Activated CD4-positive, alpha-beta T cell treated with anti-CD3 and anti-CD28 coated beads, Interleukin-2, amount 50 U/mL, for 4 hours (primary cell): ENCODE results near the gene KCTD2.

ENCODE experiments used
- DNase-seq, 2 experiments: peaks; one replicate each; pipeline ENCODE4 v3.0.0-alpha.2; 2020

Gene KCTD2

DNA sequence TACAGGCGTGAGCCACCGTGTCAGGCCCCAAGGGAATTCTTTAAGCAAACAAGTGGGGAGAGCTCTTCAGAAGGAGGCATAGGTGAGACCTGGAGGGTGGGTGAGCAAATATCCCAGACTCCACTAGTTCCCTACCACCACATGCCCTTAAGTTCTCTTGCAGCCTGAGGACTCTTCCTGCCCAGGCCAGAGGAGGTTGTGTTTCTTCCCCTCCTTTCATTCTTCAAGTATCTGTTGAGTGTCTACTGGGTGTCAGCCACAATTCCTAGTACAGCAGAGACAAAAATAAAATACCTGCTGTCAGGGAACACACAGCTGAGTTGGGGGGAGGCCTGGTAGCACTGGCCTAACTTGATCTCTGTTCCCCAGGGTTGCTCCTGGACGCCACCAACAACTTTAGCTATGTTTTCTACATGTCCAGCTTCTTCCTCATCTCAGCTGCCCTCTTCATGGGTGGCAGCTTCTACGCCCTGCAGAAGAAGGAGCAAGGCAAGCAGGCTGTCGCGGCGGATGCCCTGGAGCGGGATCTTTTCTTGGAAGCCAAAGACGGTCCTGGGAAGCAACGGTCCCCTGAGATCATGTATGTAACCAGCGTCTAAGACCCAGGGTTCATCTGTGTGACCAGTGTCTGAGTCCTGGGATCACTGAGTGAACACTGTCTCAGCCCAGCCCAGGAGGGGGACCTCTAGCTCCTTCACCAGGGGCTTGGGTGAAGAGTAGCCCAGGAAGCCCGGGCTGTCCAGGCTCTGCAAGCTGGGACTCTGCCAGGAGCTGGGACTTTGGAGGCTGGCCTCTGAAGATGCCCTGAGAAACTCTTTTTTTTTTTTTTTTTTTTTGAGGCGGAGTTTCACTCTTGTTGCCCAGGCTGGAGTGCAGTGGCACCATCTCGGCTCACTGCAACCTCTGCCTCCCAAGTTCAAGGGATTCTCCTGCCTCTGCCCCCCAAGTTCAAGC, 56.9 kb downstream of the KCTD2 start:
- no peak for DNase-seq

DNA sequence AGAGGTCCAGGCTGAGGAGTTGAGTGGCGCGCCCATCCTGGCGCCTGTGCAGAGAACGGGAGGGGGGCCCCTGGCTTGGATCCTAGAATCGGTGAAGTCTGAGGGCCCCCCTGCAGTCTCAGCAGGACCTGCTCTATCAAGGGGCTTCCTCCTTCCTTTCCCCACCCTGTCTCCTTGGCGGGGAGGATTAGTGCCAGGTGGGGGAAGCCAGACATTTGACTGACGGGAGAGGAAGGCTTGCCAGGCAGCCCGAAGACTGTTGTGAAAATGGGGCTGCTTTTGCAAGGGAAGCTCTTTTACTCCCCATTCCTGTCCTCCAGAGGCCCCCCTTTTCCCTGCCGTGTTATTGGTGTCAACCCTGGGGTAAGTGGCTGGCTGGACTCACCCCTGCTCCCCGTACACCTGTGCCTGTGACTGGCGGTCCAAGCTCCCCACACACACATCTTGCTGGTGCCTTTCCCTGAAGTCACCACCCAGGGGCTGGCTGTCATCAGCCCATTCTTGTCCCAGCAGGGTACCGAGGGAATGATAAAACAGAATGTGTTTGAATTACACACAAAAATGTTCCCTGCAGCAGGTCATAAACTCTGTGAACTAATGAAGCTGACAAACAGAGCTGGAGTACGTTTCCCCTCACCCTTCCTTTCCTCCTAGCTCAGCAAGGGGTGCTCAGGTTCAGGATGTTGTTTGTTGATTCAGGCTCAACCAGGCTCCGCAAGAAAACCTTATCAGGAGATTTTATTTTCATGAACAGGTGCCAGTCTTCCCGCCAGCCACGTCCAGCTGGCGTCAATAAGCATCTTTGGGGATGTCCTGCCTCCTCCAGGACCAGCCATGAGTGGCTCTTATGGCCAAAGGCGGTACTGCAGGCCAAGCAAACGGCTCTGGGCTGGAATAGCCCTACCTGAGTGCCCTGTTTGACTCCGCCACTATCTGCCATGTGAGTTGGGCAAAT, 58.4 kb downstream of the KCTD2 start:
- DNase-seq: no peak

DNA sequence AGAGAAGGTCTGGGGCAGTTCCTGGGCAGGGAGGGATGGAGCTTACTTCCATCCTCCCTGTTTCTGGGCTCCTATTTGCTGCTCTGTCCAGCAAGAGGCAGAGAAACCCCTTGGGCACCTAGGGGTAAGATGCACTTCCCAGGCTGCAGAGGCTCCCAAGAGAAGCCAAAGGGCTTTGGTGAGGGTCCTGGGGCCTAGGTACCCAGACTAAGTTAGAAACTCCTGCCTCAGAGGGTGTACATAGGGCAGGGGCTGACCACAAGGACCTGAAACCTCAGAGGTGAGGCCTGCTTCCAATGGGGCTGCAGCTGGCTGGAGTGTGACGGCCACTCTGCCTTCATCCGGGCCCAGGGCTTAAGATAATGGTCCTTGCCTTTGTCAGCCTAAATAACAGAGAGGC, 61.2 kb downstream of the KCTD2 start:
- no peak for DNase-seq

DNA sequence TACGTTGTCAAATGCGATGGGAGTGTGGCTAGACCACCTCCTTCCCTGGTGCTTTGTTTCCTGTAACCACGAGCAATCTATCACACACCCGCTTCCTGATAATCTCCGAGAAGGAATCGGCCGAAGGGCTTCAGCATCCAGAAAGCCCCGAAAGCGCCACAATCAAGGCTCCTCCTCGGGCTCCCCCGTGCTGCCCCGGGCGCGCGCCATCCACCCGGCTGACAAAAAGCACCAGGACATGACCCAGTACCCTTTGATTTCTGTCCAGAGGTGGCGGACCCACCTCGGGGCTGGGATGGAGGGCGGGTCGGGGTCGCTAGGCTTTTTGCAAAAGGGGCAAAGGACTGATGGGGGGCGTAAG, 62.0 kb downstream of the KCTD2 start:
- DNase-seq: no peak

DNA sequence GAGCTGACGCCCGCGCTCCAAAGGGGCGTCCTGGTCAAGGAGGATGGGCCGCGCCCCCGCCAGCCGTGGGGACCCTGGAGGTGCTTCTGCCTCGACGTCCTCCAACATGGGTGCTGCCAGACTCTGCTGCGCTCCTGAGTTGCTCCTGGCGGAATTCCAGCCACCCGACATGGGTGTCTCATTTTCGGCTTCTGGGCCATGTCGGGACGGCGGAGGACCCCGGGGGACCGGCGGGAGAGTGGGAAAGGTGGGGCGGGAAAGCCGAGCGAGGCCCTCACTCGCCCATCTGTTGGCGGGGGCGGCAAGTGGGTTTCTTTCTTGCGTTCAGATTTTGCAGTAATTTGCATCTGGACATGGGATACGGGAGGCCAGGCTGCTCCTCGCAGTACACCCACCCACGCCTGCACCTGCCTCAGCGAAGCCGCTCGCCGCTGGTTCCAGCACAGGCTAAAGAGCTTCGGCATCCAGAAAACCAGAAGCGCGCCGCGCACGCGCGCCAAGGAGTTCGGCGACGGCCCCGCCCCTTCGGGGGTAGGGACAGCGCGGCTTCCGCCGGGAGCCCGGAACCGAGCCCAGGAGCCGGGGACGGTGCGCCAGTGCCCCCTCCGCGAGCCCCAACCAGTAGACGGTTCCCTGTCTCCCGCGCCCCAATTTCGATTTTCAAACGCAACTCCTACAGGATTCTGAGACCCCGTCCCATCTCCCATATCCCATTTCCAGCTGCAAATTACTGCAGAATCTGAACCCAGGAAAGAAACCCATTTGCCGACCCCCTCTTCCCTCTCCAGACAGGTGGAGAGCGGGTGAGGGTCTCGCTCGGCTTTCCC, 62.6 kb downstream of the KCTD2 start, which contains the start of gene ARMC7:
TSS of gene ARMC7 (plus strand) at position 563 of the 827 bp plus-strand sequence. CDS start 320 bp downstream, outside the sequence.
- peak; percentile 85 to 86 for DNase-seq

DNA sequence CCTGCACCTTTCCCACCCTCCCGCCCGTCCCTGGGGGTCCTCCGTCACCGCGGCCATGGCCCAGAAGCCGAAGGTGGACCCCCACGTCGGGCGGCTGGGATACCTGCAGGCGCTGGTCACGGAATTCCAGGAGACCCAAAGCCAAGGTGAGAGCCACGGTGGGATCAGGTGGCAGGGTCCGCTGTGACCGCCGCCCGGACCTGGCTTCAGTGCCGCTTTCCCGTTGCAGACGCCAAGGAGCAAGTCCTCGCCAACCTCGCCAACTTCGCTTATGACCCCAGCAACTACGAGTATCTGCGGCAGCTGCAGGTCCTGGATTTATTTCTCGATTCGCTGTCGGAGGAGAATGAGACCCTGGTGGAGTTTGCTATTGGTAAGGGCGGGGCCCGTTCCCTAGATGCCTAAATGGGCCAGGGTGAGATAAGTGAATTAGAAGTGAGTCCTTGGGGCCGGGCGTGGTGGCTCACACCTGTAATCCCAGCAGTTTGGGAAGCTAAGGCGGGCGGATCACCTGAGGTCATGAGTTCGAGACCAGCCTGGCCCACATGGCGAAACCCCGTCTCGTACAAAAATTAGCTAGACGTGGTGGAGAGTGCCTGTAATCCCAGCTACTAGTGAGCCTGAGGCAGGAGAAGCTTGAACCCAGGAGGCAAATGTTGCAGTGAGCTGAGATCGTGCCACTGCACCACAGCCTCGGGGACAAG, 63.4 kb downstream of the KCTD2 start:
- no peak for DNase-seq

DNA sequence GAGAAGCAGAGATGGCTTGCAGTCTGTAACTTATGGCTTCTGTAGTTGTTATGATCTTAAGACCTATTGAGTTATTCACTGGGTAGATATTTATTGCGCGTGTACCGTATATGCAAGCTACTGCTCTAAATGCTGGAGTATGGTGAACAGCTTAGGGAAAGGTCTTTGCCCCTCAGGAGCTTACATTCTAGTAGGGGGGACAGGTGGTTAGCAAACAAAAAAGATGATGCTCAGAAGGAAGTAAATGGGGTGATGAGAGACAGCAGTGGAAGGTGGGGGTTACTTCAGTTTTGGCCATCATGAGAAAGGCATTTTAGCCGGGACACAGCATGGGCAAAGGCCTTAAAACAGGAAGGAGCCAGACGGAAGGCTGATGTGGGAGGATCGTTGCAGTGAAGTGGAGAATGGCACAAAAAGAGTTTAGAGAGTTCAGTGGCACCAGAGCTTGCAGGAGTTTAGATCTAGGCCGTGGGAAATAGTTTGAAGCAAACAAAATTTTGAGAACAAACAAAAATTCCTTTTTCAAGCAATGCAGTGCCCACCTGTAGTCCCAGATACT, 64.8 kb downstream of the KCTD2 start:
- DNase-seq: no peak

DNA sequence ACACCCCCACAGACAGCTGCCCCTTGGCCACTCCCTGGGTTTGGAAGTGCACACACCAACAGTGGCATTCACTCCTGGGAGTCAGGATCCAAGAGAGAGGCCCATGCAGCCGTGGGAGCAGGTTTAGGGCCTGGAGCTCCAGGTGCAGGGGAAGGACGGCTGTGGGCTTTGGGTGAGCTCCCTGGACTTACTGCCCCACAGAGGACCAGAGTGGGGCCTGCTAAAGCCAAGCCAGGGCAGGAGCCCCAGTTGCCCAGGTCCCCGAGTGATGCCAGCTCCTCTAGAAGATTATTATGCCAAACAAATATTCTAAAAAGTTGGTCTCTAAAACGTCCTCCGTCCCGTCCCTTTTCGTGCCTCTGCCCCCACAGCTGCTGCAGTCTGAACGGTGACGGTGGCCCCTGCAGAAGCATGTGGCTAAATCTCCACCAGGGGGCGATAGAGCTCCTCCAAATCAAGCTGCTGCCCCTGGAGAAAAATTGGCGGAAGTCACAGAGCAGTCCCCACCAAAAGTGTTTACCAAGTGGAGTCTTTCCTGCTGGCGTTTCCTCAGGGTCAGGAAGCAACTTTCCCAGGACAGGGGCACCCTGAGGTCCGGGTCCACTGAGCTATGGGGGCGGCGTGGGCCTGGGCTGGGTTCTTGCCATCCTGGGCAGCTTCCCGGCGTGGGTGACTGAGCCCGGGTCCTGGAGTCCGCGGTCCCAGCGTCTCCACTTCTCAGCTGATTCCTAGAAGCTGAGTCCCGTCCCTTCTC, 67.0 kb downstream of the KCTD2 start:
- peak; percentile 87 to 89 for DNase-seq

DNA sequence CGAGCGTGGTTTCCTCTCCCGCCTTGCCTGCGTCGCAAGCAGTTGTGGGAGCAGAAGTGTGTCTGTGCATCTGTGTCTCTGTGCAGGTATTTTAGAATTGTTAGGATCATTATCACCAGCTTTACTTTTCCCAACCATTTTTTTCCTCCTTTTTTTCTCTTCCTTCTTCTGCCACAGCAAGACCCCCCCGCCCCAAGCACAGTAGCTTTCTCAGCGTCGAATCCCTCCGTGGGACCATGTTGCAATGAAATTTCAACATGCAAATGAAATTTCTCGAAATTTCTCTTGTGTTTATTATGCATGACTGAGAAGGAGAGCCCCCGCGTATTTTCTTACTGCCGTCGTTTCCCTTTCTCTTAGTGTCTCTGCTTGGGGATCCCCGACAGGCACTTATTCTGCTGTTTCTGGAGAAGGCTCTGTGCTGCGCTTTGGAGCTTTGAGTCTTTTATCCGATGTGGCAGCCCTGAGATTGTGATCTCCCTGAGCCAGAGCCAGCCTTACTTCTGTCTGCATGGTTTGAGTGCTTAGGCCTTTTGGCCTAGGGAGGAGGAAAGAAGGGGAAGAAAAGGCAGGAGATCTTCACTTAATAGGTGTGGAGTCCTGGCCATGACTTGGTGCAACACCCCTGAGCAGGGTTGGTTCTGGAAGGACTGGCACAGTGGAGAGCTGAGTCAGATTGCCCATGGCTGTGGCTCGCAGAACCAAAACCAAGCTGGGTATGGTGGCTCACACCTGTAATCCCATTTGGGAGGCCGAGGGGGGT, 67.7 kb downstream of the KCTD2 start:
- no peak for DNase-seq
